KMS-11 (cell line): ENCODE data around the gene DFFB.
A peak's percentile ranks its signal among the peaks of the same experiment; 100 is the strongest.
"Not testable (repeated sequence)": the region's sequence is repeated elsewhere in the genome, so short reads cannot be mapped to it uniquely, and the experiment has no call there.

Source experiments
- H2AFZ ChIP-seq: fragments of 200-600 bp; sonication (generic); 2 replicates; pipeline ENCODE4 v1.6.1; 2016; ENCODE audit warnings: antibody characterized with exemption, mixed run types, low read depth
- H3K27ac ChIP-seq: fragments of 200-600 bp; sonication (generic); 2 replicates; pipeline ENCODE4 v1.6.1; 2016; ENCODE audit warnings: mild to moderate bottlenecking, mixed run types
- H3K27me3 ChIP-seq: fragments of 200-600 bp; sonication (generic); 2 replicates; pipeline ENCODE4 v1.6.1; 2017; ENCODE audit warnings: mild to moderate bottlenecking, low read depth, mixed run types, moderate library complexity; ENCODE audit not compliant: insufficient read depth
- H3K36me3 ChIP-seq: fragments of 200-600 bp; sonication (generic); 2 replicates; pipeline ENCODE4 v1.6.1; 2017; ENCODE audit warnings: mild to moderate bottlenecking, mixed run types; ENCODE audit not compliant: insufficient read depth
- H3K4me1 ChIP-seq: fragments of 200-600 bp; sonication (generic); 2 replicates; pipeline ENCODE4 v1.6.1; 2016; ENCODE audit warnings: mild to moderate bottlenecking, low read depth, mixed run types; ENCODE audit not compliant: poor library complexity, severe bottlenecking
- H3K4me2 ChIP-seq: fragments of 200-600 bp; sonication (generic); 2 replicates; pipeline ENCODE4 v1.7.0; 2016; ENCODE audit warnings: mild to moderate bottlenecking, mixed run types
- H3K4me3 ChIP-seq: fragments of 200-600 bp; sonication (generic); IDR thresholded peaks from 2 replicates; pipeline ENCODE4 v1.6.1; 2017; ENCODE audit warnings: low read depth, low read length, mixed read lengths; ENCODE audit not compliant: insufficient read depth
- H3K79me2 ChIP-seq: fragments of 200-600 bp; sonication (generic); 2 replicates; pipeline ENCODE4 v1.6.1; 2016; ENCODE audit warnings: low read depth, mixed run types; ENCODE audit not compliant: insufficient read depth
- H3K9ac ChIP-seq: fragments of 200-600 bp; sonication (generic); 2 replicates; pipeline ENCODE4 v1.6.1; 2016; ENCODE audit warnings: mild to moderate bottlenecking, mixed run types
- H4K20me1 ChIP-seq: fragments of 200-600 bp; sonication (generic); 2 replicates; pipeline ENCODE4 v1.6.1; 2016; ENCODE audit warnings: mild to moderate bottlenecking, mixed run types; ENCODE audit not compliant: insufficient read depth
- TF ChIP-seq, protein P1 (sequence below): fragments of 200-600 bp; sonication (generic); conservative IDR thresholded peaks from 2 replicates; pipeline ENCODE4 v1.6.1; 2017; ENCODE audit warnings: low read depth, mild to moderate bottlenecking, antibody characterized with exemption, low read length, moderate library complexity, mixed read lengths

DFFB gene

DNA sequence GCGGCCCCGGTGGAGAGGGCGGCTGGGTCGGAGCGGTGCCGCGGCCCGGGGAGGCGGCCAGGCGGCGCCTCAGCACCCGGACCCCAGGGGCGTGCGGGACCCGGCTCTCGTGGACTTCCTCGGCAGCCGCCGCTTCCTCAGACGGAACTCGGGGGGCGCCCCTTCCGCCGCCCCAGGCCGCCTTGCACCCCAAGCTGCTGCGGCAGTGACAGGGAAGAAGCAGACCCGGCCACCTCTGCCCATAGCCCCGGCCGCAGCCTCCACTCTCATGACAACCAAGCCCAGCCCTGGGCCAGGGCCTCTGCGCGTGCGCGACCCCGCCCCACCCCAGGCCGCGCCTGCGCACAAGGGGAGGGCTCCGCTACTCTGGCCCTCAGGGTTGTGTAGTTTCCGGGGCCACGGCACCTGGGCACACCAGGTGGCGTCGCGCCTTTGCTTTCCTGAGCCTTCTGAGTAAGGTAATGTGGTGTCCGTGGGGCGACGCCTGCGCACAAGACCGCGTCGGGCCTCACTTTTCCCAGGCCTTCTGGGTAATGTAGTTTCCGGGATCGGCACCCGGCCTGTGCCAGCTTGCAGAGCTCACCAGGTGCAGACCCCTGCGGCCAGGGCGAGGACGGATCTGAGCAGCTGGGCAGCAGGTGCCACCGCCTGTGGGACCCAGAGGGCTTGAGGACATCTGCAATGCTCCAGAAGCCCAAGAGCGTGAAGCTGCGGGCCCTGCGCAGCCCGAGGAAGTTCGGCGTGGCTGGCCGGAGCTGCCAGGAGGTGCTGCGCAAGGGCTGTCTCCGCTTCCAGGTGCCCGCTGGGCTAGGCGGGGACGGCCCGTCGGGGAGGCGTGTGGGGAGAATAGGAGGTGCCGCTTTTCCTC is at the start of gene DFFB, which contains the start of gene CEP104:
TSS of gene DFFB (plus strand) at position 554 of the 868 bp plus-strand sequence. CDS start at position 682, 128 bp downstream.
TSS of gene CEP104 (minus strand) at position 289 of the 868 bp plus-strand sequence. CDS start 4,804 bp downstream, outside the sequence.
- Histone ChIP-seq H3K27ac (peak within 1 kb of the TSS; percentile 28), H3K4me2 (peak within 1 kb of the TSS; percentile 92), H3K79me2 (peaks cover 31% of the 10 kb centered on the region), H3K4me3 (peak within 1 kb of the TSS; percentile 52), H4K20me1 (peaks cover 5% of the 10 kb centered on the region; the same call in 1 of the 2 replicates), H2AFZ (peak within 1 kb of the TSS; percentile 94), H3K27me3 (no peaks in the 10 kb centered on the region), H3K36me3 (no peaks in the 10 kb centered on the region), H3K9ac (peak within 1 kb of the TSS; percentile 54), H3K4me1 (peaks cover 15% of the 10 kb centered on the region)
- TF ChIP-seq, protein P1, sequence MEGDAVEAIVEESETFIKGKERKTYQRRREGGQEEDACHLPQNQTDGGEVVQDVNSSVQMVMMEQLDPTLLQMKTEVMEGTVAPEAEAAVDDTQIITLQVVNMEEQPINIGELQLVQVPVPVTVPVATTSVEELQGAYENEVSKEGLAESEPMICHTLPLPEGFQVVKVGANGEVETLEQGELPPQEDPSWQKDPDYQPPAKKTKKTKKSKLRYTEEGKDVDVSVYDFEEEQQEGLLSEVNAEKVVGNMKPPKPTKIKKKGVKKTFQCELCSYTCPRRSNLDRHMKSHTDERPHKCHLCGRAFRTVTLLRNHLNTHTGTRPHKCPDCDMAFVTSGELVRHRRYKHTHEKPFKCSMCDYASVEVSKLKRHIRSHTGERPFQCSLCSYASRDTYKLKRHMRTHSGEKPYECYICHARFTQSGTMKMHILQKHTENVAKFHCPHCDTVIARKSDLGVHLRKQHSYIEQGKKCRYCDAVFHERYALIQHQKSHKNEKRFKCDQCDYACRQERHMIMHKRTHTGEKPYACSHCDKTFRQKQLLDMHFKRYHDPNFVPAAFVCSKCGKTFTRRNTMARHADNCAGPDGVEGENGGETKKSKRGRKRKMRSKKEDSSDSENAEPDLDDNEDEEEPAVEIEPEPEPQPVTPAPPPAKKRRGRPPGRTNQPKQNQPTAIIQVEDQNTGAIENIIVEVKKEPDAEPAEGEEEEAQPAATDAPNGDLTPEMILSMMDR: peak; percentile 26; the same call in 1 of the 2 replicates

- Histone ChIP-seq H3K4me2 (no peak overlapping the region), H3K9ac (no peak overlapping the region)
- TF ChIP-seq, protein P1: no peak
Observed at GRCh38 chr1:3807769-3808168, 49.5 kb upstream of the DFFB start.

DNA sequence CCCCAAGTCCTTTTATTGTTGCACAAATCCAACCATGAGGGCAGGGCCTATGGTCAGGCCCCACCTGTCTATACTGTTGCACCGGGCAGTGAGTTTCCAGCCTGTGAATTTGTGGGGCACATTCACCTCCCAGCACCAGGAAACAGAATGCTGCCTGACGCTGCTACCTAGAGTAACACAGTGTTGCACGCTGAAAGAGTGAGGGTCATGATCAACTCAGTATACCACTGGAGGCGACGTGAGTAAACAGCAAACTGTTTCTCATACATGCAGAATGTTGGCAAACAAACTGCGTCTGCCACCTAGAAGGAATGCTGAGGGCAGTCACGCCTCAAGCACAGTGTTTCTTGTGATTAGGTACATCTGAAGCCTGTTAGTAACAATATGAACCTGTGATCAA is 47.6 kb upstream of the DFFB start:
- H3K79me2 ChIP-seq: no peaks in the 10 kb centered on the region
- no peak overlapping the region for H3K27ac ChIP-seq
- H3K4me3 ChIP-seq: no peak overlapping the region
- H2AFZ ChIP-seq: no peak overlapping the region
- H3K9ac ChIP-seq: no peak overlapping the region
- no peaks in the 10 kb centered on the region for H3K36me3 ChIP-seq
- TF ChIP-seq, protein P1: no peak
- no peaks in the 10 kb centered on the region for H4K20me1 ChIP-seq
- peaks cover 13% of the 10 kb centered on the region; the same call in 1 of the 2 replicates for H3K27me3 ChIP-seq
- H3K4me1 ChIP-seq: no peaks in the 10 kb centered on the region
- H3K4me2 ChIP-seq: no peak overlapping the region

More at GRCh38 chr1:3807769-3808168, 49.5 kb upstream of the DFFB start:
- no peak overlapping the region for H3K4me3 ChIP-seq
- no peak overlapping the region for H2AFZ ChIP-seq
- no peaks in the 10 kb centered on the region for H4K20me1 ChIP-seq
- no peaks in the 10 kb centered on the region for H3K4me1 ChIP-seq
- no peak overlapping the region for H3K27ac ChIP-seq
- H3K27me3 ChIP-seq: peaks cover 32% of the 10 kb centered on the region
- H3K79me2 ChIP-seq: no peaks in the 10 kb centered on the region
- H3K36me3 ChIP-seq: no peaks in the 10 kb centered on the region

DNA sequence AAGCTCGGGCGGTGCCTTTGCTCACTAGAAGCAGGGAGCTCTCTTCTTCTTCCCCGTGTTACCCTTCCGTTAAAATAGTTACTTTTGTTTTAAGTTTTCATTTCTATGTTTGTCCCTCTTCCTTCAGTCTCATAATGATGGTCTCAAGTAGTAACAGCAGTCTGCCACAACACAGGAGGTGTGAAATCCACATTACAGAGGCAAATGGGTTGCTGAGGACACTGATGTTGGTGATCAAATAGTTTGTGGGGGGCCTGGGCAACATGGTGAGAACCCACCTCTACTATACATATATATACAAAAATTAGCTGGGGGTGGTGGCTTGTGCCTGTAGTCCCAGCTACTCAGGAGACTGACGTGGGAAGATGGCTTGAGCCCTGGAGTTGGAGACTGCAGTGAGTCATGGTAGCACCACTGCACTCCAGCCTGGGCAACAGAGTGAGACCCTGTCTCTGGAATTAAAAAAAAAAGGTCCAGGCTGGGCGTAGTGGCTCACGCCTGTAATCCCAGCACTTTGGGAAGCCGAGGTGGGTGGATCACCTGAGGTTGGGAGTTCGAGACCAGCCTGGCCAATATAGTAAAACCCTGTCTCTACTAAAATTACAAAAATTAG is 47.0 kb upstream of the DFFB start:
- H3K4me3 ChIP-seq, H3K27ac ChIP-seq, H3K79me2 ChIP-seq, H3K4me2 ChIP-seq, H3K4me1 ChIP-seq, H3K36me3 ChIP-seq, H3K27me3 ChIP-seq, H3K9ac ChIP-seq, H4K20me1 ChIP-seq, H2AFZ ChIP-seq: not testable (repeated sequence)

DNA sequence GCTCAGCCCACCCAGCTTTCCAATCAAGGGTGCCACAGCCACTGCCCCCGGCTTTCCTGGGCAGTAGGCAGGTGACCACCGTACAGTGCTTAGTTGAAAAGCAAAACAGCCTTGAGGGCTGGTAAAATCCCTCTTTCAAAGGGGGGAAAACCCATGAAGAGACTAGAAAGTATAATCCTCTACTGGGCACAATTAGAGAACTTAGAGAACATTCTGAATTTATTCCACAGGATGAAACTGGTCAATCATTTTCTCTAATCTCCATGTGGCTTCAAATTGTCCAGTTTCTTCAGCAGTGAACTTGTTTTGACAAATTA is 45.7 kb upstream of the DFFB start:
- Histone ChIP-seq H2AFZ (no peak overlapping the region), H4K20me1 (no peaks in the 10 kb centered on the region), H3K4me3 (no peak overlapping the region), H3K27ac (no peak overlapping the region), H3K79me2 (no peaks in the 10 kb centered on the region), H3K36me3 (no peaks in the 10 kb centered on the region), H3K4me1 (no peaks in the 10 kb centered on the region), H3K4me2 (no peak overlapping the region), H3K27me3 (no peaks in the 10 kb centered on the region; the same call in 1 of the 2 replicates), H3K9ac (no peak overlapping the region)
- TF ChIP-seq, protein P1: no peak
